BLaER1 treated with 17β-estradiol and CSF1 and Interleukin-3, amounts not matched to agents 10 nM and 100 nM (cell line): ENCODE results near the gene ADGRD1.
A peak's percentile ranks its signal among the peaks of the same experiment; 100 is the strongest.

ENCODE experiments used
- H3K27ac ChIP-seq, 11 experiments: shearing (Covaris generic); formaldehyde crosslinking; 2 replicates each; pipeline ENCODE4 v1.8.1; 2022
- H3K27me3 ChIP-seq, 11 experiments: shearing (Covaris generic); formaldehyde crosslinking; 2 replicates each; pipeline ENCODE4 v1.8.1; 2022
- H3K36me3 ChIP-seq, 11 experiments: shearing (Covaris generic); formaldehyde crosslinking; 2 replicates each; pipeline ENCODE4 v1.8.1; 2022
- H3K4me1 ChIP-seq, 10 experiments: shearing (Covaris generic); formaldehyde crosslinking; 2 replicates each; pipeline ENCODE4 v1.8.1; 2022
- H3K4me2 ChIP-seq, 11 experiments: shearing (Covaris generic); formaldehyde crosslinking; 2 replicates each; pipeline ENCODE4 v1.8.1; 2022
- H3K4me3 ChIP-seq, 10 experiments: shearing (Covaris generic); formaldehyde crosslinking; 2 replicates each; pipeline ENCODE4 v1.8.1; 2022
- H3K9ac ChIP-seq, 11 experiments: shearing (Covaris generic); formaldehyde crosslinking; 2 replicates each; pipeline ENCODE4 v1.8.1; 2022
- H3K9me3 ChIP-seq, 11 experiments: shearing (Covaris generic); formaldehyde crosslinking; replicated peaks in 1 of 11; 2 replicates each; pipeline ENCODE4 v1.8.1; 2022
- H4K20me1 ChIP-seq, 11 experiments: shearing (Covaris generic); formaldehyde crosslinking; 2 replicates each; pipeline ENCODE4 v1.8.1; 2022
- Cebpa-rat ChIP-seq, 11 experiments: shearing (Covaris generic); IDR thresholded peaks; 2 replicates each; pipeline ENCODE4 v1.8.1; 2022

Gene ADGRD1

DNA sequence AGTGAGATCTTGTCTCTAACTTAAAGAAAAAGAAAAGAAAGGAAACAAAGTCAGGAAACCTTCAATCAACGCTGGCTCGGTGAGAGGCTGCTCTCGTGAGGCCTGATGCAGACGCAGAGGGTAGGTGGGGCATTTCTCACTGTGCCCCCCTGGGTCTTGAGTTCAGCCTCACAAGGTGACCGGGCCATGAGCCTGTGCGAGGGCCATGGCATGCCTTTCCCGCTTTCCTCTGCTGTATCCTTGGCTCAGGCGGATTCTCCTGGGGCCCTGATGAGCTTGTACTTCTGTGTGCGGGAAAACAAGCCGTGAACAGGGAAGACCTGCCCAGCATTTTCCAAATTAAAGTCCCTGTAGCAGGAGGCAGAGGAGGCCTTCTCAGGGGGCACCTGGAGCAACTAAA is 20.2 kb downstream of the ADGRD1 start:
- peaks cover 0 to 9% (median 7%) of the 10 kb centered on the region in 11 experiments; a peak in 16 of 22 replicates for H3K9me3 ChIP-seq
- peaks cover 44 to 65% (median 54%) of the 10 kb centered on the region in 10 experiments for H3K4me1 ChIP-seq
- no peaks in the 10 kb centered on the region for H3K27me3 ChIP-seq
- no peak overlapping the region for H3K9ac ChIP-seq
- TF ChIP-seq Cebpa-rat (IDR thresholded peaks at IDR 0.05), result no peak
- H3K4me2 ChIP-seq, result peak overlapping the region; percentile 28 to 63 (median 44); a peak in 21 of 22 replicates
- H3K4me3 ChIP-seq, result no peak overlapping the region
- H3K36me3 ChIP-seq, result no peaks in the 10 kb centered on the region
- H4K20me1 ChIP-seq, result no peaks in the 10 kb centered on the region
- H3K27ac ChIP-seq, result no peak overlapping the region

- no peak overlapping the region for H3K4me2 ChIP-seq
- no peak overlapping the region for H3K9ac ChIP-seq
- no peak for TF ChIP-seq Cebpa-rat (IDR thresholded peaks at IDR 0.05)
- no peaks in the 10 kb centered on the region for H4K20me1 ChIP-seq
- H3K4me1 ChIP-seq, result peaks cover 53 to 73% (median 62%) of the 10 kb centered on the region in 10 experiments
- no peaks in the 10 kb centered on the region for H3K36me3 ChIP-seq
- no peaks in the 10 kb centered on the region for H3K27me3 ChIP-seq
- H3K27ac ChIP-seq, result no peak overlapping the region
- H3K9me3 ChIP-seq, result no peaks in the 10 kb centered on the region
- H3K4me3 ChIP-seq, result no peak overlapping the region
Observed at GRCh38 chr12:130975116-130975515, 21.4 kb downstream of the ADGRD1 start.

DNA sequence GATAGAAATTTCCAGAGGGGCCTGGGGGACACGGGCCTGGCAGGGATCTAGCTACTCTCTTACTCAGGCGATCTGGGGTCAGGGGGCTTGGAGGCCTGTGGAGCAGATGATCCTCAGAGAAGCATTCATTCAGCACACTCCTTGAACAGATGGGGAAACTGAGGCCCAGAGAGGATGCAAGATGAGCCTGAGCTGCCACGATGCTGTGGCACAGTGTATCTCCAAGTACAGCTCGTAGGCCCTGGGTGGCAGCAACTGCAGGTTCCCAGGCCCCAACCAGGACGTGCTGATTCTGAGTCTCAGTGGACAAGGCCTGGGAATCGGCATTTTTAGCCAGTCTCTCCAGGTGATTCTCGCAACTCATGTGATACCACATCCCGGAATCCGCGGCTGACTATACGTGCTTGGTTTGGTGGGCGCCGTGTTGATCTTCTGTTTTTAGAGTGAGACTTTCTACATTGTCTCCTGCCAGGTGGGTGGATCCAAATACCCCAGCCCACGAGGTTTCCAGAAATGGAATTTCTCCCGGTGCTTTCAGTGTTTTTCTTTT is 22.5 kb downstream of the ADGRD1 start:
- H3K27me3 ChIP-seq, result no peaks in the 10 kb centered on the region
- no peaks in the 10 kb centered on the region for H3K36me3 ChIP-seq
- no peak overlapping the region for H3K9ac ChIP-seq
- no peak overlapping the region for H3K4me2 ChIP-seq
- no peaks in the 10 kb centered on the region for H3K9me3 ChIP-seq
- no peaks in the 10 kb centered on the region for H4K20me1 ChIP-seq
- H3K4me3 ChIP-seq, result no peak overlapping the region
- peaks cover 58 to 75% (median 64%) of the 10 kb centered on the region in 10 experiments for H3K4me1 ChIP-seq
- H3K27ac ChIP-seq, result no peak overlapping the region
- no peak for TF ChIP-seq Cebpa-rat (IDR thresholded peaks at IDR 0.05)

- H3K4me3 ChIP-seq, result no peak overlapping the region
- no peaks in the 10 kb centered on the region for H3K9me3 ChIP-seq
- peaks cover 67 to 78% (median 71%) of the 10 kb centered on the region in 10 experiments for H3K4me1 ChIP-seq
- no peak overlapping the region for H3K9ac ChIP-seq
- no peaks in the 10 kb centered on the region for H4K20me1 ChIP-seq
- peak overlapping the region; percentile 16 to 88 (median 54); a peak in 19 of 22 replicates for H3K4me2 ChIP-seq
- H3K36me3 ChIP-seq, result no peaks in the 10 kb centered on the region
- H3K27ac ChIP-seq, result peak overlapping the region in 2 of 11 experiments; percentile 18 to 44; a peak in 2 of 22 replicates
- H3K27me3 ChIP-seq, result no peaks in the 10 kb centered on the region
- TF ChIP-seq Cebpa-rat (IDR thresholded peaks at IDR 0.05), result no peak
Observed at GRCh38 chr12:130977046-130977742, 23.5 kb downstream of the ADGRD1 start.

DNA sequence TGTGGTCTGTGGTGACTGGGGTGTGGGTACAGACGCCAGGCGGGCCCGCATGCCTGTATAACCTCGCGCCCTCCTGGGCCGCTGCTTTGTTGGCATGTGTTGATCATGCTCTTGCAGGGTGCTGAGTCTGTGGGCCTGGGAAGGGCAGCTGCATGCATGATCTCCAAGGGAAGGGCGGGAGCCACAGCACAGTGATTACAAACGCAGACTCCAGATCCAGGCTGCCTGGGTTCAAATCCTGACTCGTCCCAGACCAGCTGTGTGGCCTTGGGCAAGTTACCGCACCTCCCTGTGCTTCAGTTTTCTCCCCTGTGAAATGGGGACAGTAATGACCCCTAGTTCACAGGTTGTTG is 24.0 kb downstream of the ADGRD1 start:
- H3K4me1 ChIP-seq, result peaks cover 68 to 78% (median 71%) of the 10 kb centered on the region in 10 experiments
- no peak overlapping the region for H3K9ac ChIP-seq
- TF ChIP-seq Cebpa-rat (IDR thresholded peaks at IDR 0.05), result no peak
- no peaks in the 10 kb centered on the region for H4K20me1 ChIP-seq
- peak overlapping the region; percentile 16 to 88 (median 54); a peak in 18 of 22 replicates for H3K4me2 ChIP-seq
- peak overlapping the region in 2 of 11 experiments; percentile 18 to 44; a peak in 2 of 22 replicates for H3K27ac ChIP-seq
- H3K36me3 ChIP-seq, result no peaks in the 10 kb centered on the region
- H3K27me3 ChIP-seq, result no peaks in the 10 kb centered on the region
- no peaks in the 10 kb centered on the region for H3K9me3 ChIP-seq
- no peak overlapping the region for H3K4me3 ChIP-seq

- Histone ChIP-seq H3K9ac (peak overlapping the region in 7 of 11 experiments; percentile 18 to 69 (median 62); a peak in 8 of 22 replicates), H4K20me1 (no peaks in the 10 kb centered on the region), H3K36me3 (no peaks in the 10 kb centered on the region), H3K27ac (peak overlapping the region in 9 of 11 experiments; percentile 62 to 78 (median 75); a peak in 18 of 22 replicates), H3K4me3 (no peak overlapping the region), H3K27me3 (no peaks in the 10 kb centered on the region), H3K9me3 (no peaks in the 10 kb centered on the region), H3K4me1 (peaks cover 60 to 78% (median 71%) of the 10 kb centered on the region in 10 experiments), H3K4me2 (peak overlapping the region; percentile 55 to 92 (median 84))
- TF ChIP-seq Cebpa-rat (IDR thresholded peaks at IDR 0.05), result no peak
Observed at GRCh38 chr12:130978785-130979184, 25.1 kb downstream of the ADGRD1 start.

DNA sequence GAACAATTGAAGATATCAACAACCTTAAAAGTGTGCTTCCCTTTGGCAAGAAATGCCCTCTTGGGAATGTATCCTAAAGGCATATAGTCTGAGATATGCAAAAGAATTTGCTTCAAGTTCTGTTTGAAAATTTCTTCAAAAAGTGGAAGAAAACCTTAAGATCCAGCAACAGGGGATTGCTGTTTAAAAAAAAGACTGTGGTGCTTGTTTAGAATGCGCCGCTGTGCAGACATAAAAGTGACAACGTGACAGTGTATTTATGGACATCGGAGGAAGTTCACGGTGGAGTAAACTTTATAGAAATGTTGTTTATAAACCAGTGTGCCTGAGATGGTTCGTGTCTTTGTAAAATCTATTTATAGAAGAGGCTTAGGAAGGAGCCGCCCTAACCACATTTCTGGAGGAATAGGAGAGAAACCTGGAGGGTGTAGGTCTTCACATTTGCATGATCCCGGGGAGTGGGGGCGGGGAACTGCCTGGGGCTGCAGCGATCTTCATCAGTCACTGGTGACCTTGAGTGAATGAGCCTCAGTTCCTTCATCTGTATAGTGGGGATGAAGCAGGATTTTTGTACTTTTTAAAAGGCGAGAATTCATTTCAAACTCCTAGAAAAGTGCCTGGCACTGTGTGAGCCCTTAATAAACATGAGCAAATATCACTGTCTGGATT is 27.5 kb downstream of the ADGRD1 start:
- Histone ChIP-seq H4K20me1 (no peaks in the 10 kb centered on the region), H3K9me3 (no peaks in the 10 kb centered on the region), H3K4me3 (peak overlapping the region in 2 of 10 experiments; percentile 1 to 15; a peak in 4 of 20 replicates), H3K27ac (peak overlapping the region in 8 of 11 experiments; percentile 14 to 72 (median 50); a peak in 15 of 22 replicates), H3K4me1 (peaks cover 58 to 78% (median 70%) of the 10 kb centered on the region in 10 experiments), H3K9ac (peak overlapping the region in 7 of 11 experiments; percentile 0 to 31 (median 9); a peak in 6 of 22 replicates), H3K36me3 (no peaks in the 10 kb centered on the region), H3K27me3 (no peaks in the 10 kb centered on the region), H3K4me2 (peak overlapping the region; percentile 72 to 92 (median 83))
- no peak for TF ChIP-seq Cebpa-rat (IDR thresholded peaks at IDR 0.05)

DNA sequence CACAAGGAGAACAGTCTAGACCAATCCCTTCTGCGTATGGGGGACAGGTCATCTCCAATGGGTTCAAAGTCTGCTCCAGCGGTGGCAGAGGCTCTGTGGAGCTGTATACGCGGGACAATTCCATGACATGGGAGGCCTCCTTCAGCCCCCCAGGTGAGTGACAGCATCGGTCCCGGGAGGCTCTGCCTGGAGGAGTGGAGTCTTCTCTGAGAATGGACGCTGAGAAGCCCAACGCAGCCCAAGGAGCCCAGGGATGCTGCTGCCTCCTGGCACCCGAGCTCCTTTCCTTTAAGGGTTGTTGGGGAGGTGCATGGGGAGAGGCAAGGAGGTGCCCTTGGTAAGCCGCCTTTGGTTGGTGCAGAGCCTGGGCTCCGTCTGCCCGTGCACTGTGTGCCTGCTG is 28.2 kb downstream of the ADGRD1 start:
- H3K9me3 ChIP-seq, result no peaks in the 10 kb centered on the region
- TF ChIP-seq Cebpa-rat (IDR thresholded peaks at IDR 0.05), result no peak
- no peaks in the 10 kb centered on the region for H4K20me1 ChIP-seq
- H3K27ac ChIP-seq, result peak overlapping the region in 7 of 11 experiments; percentile 2 to 72 (median 60); a peak in 7 of 22 replicates
- H3K4me2 ChIP-seq, result peak overlapping the region; percentile 72 to 92 (median 83)
- H3K27me3 ChIP-seq, result no peaks in the 10 kb centered on the region
- peak overlapping the region in 2 of 11 experiments; percentile 4 to 27; a peak in 1 of 22 replicates for H3K9ac ChIP-seq
- H3K4me1 ChIP-seq, result peaks cover 57 to 76% (median 68%) of the 10 kb centered on the region in 10 experiments
- no peaks in the 10 kb centered on the region for H3K36me3 ChIP-seq
- H3K4me3 ChIP-seq, result no peak overlapping the region

- H3K27ac ChIP-seq, result no peak overlapping the region
- no peaks in the 10 kb centered on the region for H4K20me1 ChIP-seq
- H3K36me3 ChIP-seq, result no peaks in the 10 kb centered on the region
- no peak overlapping the region for H3K9ac ChIP-seq
- H3K9me3 ChIP-seq, result no peaks in the 10 kb centered on the region
- no peak for TF ChIP-seq Cebpa-rat (IDR thresholded peaks at IDR 0.05)
- H3K4me2 ChIP-seq, result peak overlapping the region; percentile 72 to 92 (median 83)
- no peaks in the 10 kb centered on the region for H3K27me3 ChIP-seq
- H3K4me3 ChIP-seq, result no peak overlapping the region
- H3K4me1 ChIP-seq, result peaks cover 49 to 68% (median 60%) of the 10 kb centered on the region in 10 experiments
Observed at GRCh38 chr12:130982565-130983225, 29.0 kb downstream of the ADGRD1 start.
